ENCODE data around the gene SULT1B1.

- TF ChIP-seq SRF (IDR thresholded peaks at IDR 0.05; ENCODE audit: low read depth, low read length) (no peak), EZH2 (IDR thresholded peaks at IDR 0.05; ENCODE audit: low read depth, low read length, severe bottlenecking) (no peak), CTCF (IDR thresholded peaks at IDR 0.05; ENCODE audit: control extremely low read depth in 1 of 3, insufficient read depth in 1 of 3, low read depth in 1 of 3, low read length in 3 of 3) (no peak)
These were observed 40.2 kb upstream of the SULT1B1 start for GRCh38 chr4:69800599-69800998.
